ENCODE data around the gene LRRC4C.

The LRRC4C gene

GRCh38 chr11:40841231-40841630 is 618.2 kb downstream of the LRRC4C start:
- FAIRE-seq = no peak
- DNase-seq (ENCODE audit: insufficient read length, low spot score) = no peak
- no peak for TF ChIP-seq CTCF (IDR thresholded peaks at IDR 0.05; ENCODE audit: insufficient read depth, missing control alignments)

GRCh38 chr11:40838181-40838683 is 621.2 kb downstream of the LRRC4C start:
- no peak for TF ChIP-seq CTCF (IDR thresholded peaks at IDR 0.05; ENCODE audit: insufficient read depth, missing control alignments)
- DNase-seq (ENCODE audit: insufficient read length, low spot score) = no peak
- FAIRE-seq = no peak

GRCh38 chr11:40827116-40827515 is 632.3 kb downstream of the LRRC4C start:
- TF ChIP-seq CTCF (IDR thresholded peaks at IDR 0.05; ENCODE audit: insufficient read depth, missing control alignments) = no peak
- DNase-seq (ENCODE audit: insufficient read length, low spot score) (no peak), FAIRE-seq (no peak)

GRCh38 chr11:40826601-40827000 is 632.9 kb downstream of the LRRC4C start:
- DNase-seq (ENCODE audit: insufficient read length, low spot score) = no peak
- no peak for TF ChIP-seq CTCF (IDR thresholded peaks at IDR 0.05; ENCODE audit: insufficient read depth, missing control alignments)
- FAIRE-seq = no peak

- no peak for TF ChIP-seq CTCF (IDR thresholded peaks at IDR 0.05; ENCODE audit: insufficient read depth, missing control alignments)
- DNase-seq (ENCODE audit: insufficient read length, low spot score) = no peak
- no peak for FAIRE-seq
Observed at GRCh38 chr11:40825201-40825834, 634.1 kb downstream of the LRRC4C start.

- DNase-seq (ENCODE audit: insufficient read length, low spot score) (no peak), FAIRE-seq (no peak)
- TF ChIP-seq CTCF (IDR thresholded peaks at IDR 0.05; ENCODE audit: insufficient read depth, missing control alignments) = no peak
Observed at GRCh38 chr11:40819230-40819629, 640.2 kb downstream of the LRRC4C start.

- FAIRE-seq = no peak
- no peak for DNase-seq (ENCODE audit: insufficient read length, low spot score)
Observed at GRCh38 chr11:40816976-40817375, 642.5 kb downstream of the LRRC4C start.

More at GRCh38 chr11:40816976-40817375, 642.5 kb downstream of the LRRC4C start:
- TF ChIP-seq CTCF (IDR thresholded peaks at IDR 0.05; ENCODE audit: insufficient read depth, missing control alignments) = no peak

Measured in D721Med (cell line).